Osteoblast (primary cell): Measurements from ENCODE around the gene DLG5. TPM values are rescaled to one million over a fixed set of nuclear protein-coding genes. Genes with fewer than 3 reads are reported as not detected.
A peak's percentile ranks its signal among the peaks of the same experiment; 100 is the strongest.
"Not testable (repeated sequence)": the region's sequence is repeated elsewhere in the genome, so short reads cannot be mapped to it uniquely, and the experiment has no call there.

ENCODE experiments used
- DNase-seq: peaks from one replicate; pipeline ENCODE4 v3.0.0; 2011; ENCODE audit warnings: low spot score, mixed read lengths; ENCODE audit not compliant: insufficient read length; ENCODE audit errors: missing footprints
- H2AFZ ChIP-seq: 2 replicates; pipeline ENCODE4 v1.6.0; 2011; ENCODE audit warnings: mild to moderate bottlenecking, low read length
- H3K27ac ChIP-seq: 2 replicates; pipeline ENCODE4 v1.5.1; 2011; ENCODE audit warnings: mild to moderate bottlenecking, low read depth, low read length, moderate library complexity
- H3K27me3 ChIP-seq: 2 replicates; pipeline ENCODE4 v1.6.0; 2012; ENCODE audit warnings: mild to moderate bottlenecking, control low read depth, inconsistent platforms, low read length, moderate library complexity; ENCODE audit not compliant: insufficient read depth
- H3K36me3 ChIP-seq: 2 replicates; pipeline ENCODE4 v1.5.1; 2011; ENCODE audit warnings: mild to moderate bottlenecking, low read length, control low read depth, moderate library complexity; ENCODE audit not compliant: insufficient read depth
- H3K4me1 ChIP-seq: 2 replicates; pipeline ENCODE4 v1.5.1; 2011; ENCODE audit warnings: mild to moderate bottlenecking, low read length, control low read depth, moderate library complexity; ENCODE audit not compliant: insufficient read depth
- H3K4me2 ChIP-seq: 2 replicates; pipeline ENCODE4 v1.6.0; 2011; ENCODE audit warnings: mild to moderate bottlenecking, low read length; ENCODE audit not compliant: insufficient read depth
- H3K4me3 ChIP-seq: fragments of 200-600 bp; sonication (generic); 3 replicates; pipeline ENCODE4 v1.5.1; 2012; ENCODE audit warnings: mild to moderate bottlenecking, low read length, inconsistent platforms; ENCODE audit not compliant: insufficient read depth
- H3K79me2 ChIP-seq: 2 replicates; pipeline ENCODE4 v1.6.0; 2012; ENCODE audit warnings: mild to moderate bottlenecking, low read length, control low read depth, inconsistent platforms; ENCODE audit not compliant: insufficient read depth
- H3K9me3 ChIP-seq: 2 replicates; pipeline ENCODE4 v1.5.1; 2011; ENCODE audit warnings: low read depth, low read length, control low read depth
- H4K20me1 ChIP-seq: 2 replicates; pipeline ENCODE4 v1.6.0; 2012; ENCODE audit warnings: mild to moderate bottlenecking, low read length, control low read depth; ENCODE audit not compliant: insufficient read depth
- CTCF ChIP-seq: IDR thresholded peaks from 2 replicates; pipeline ENCODE4 v1.5.1; 2011; ENCODE audit warnings: mild to moderate bottlenecking, low read depth, low read length, moderate library complexity; ENCODE audit errors: extremely low read depth
- total RNA-seq: library from RNA; depleted of rRNA; stranded (reverse); fragments of >200 nt; gene quantifications from 2 replicates; pipeline ENCODE4 v1.2.3, GENCODE V29; 2012

DLG5 gene
- total RNA-seq, 1 donor: 51.4 TPM

- no peak overlapping the region for H2AFZ ChIP-seq
- TF ChIP-seq CTCF: no peak
- no peaks in the 10 kb centered on the region for H4K20me1 ChIP-seq
- H3K4me3 ChIP-seq: no peak overlapping the region
- no peaks in the 10 kb centered on the region for H3K27me3 ChIP-seq
- no peak overlapping the region for H3K4me2 ChIP-seq
- peaks cover 4% of the 10 kb centered on the region for H3K4me1 ChIP-seq
- no peaks in the 10 kb centered on the region for H3K36me3 ChIP-seq
- no peak for DNase-seq
- no peaks in the 10 kb centered on the region for H3K9me3 ChIP-seq
- H3K27ac ChIP-seq: no peak overlapping the region
- no peaks in the 10 kb centered on the region for H3K79me2 ChIP-seq
These were observed 158.5 kb downstream of the DLG5 start for GRCh38 chr10:77768039-77768438.

- Histone ChIP-seq H3K27me3 (no peaks in the 10 kb centered on the region), H4K20me1 (no peaks in the 10 kb centered on the region), H3K27ac (no peak overlapping the region), H3K4me2 (no peak overlapping the region), H2AFZ (no peak overlapping the region), H3K4me1 (peaks cover 4% of the 10 kb centered on the region), H3K36me3 (no peaks in the 10 kb centered on the region), H3K9me3 (no peaks in the 10 kb centered on the region), H3K79me2 (no peaks in the 10 kb centered on the region), H3K4me3 (no peak overlapping the region)
- no peak for DNase-seq
- no peak for TF ChIP-seq CTCF
These were observed 162.8 kb downstream of the DLG5 start for GRCh38 chr10:77763453-77764430.

GRCh38 chr10:77758406-77758805 is 168.1 kb downstream of the DLG5 start:
- not testable (repeated sequence) for H3K27ac ChIP-seq, H4K20me1 ChIP-seq, H3K9me3 ChIP-seq, H3K4me2 ChIP-seq, H3K36me3 ChIP-seq, H3K4me3 ChIP-seq, H3K79me2 ChIP-seq, DNase-seq, H2AFZ ChIP-seq, H3K4me1 ChIP-seq, H3K27me3 ChIP-seq

- no peaks in the 10 kb centered on the region for H3K27me3 ChIP-seq
- peak; percentile 26 for DNase-seq
- peak overlapping the region; percentile 75 for H2AFZ ChIP-seq
- H3K27ac ChIP-seq: no peak overlapping the region
- peaks cover 8% of the 10 kb centered on the region for H3K4me1 ChIP-seq
- peak; percentile 96 for TF ChIP-seq CTCF
- no peaks in the 10 kb centered on the region for H3K9me3 ChIP-seq
- H4K20me1 ChIP-seq: no peaks in the 10 kb centered on the region
- peak overlapping the region; percentile 83 for H3K4me2 ChIP-seq
- H3K4me3 ChIP-seq: peak overlapping the region; percentile 46
- no peaks in the 10 kb centered on the region for H3K79me2 ChIP-seq
- no peaks in the 10 kb centered on the region for H3K36me3 ChIP-seq
These were observed 170.0 kb downstream of the DLG5 start for GRCh38 chr10:77756319-77757232.
